ENCODE measurements around the gene CHCHD2. TPM values are rescaled to one million over a fixed set of nuclear protein-coding genes. Genes with fewer than 3 reads are reported as not detected.
A peak's percentile ranks its signal among the peaks of the same experiment; 100 is the strongest.
"Not testable (repeated sequence)": the region's sequence is repeated elsewhere in the genome, so short reads cannot be mapped to it uniquely, and the experiment has no call there.

CHCHD2 gene
- total RNA-seq, 1 experiment from 2014 or later, result 669 TPM

DNA sequence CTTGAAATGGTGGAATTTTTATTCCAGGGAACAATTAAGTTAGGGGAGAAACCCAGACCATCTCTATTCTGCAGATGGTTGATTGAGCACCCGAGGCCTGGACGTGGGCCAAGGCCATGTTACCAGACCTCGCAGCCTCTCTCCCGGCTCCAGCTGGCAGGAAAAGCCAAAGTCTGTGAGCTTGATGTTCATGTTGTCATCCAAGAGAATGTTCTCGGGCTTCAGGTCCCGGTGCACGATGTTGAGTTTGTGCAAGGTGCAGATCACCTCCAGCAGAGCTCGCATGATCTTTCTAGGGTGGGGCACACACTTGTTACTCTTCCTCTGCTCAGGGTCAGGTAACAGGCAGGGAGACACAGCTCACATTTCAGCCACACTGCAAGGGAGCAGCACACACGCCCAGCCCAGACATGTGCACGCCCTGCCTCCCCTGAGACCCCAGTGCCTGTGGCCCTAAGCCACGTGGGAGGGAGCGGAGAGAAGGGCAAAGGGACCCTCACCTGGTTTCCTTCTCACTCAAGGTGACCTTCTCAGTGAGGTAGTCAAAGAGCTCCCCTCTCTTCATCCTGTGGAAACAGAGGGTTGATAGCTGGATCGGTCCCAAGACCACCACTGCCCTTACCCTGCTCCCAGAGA, 23.0 kb downstream of the CHCHD2 start:
- DNase-seq (ENCODE audit: low read depth), result no peak

GRCh38 chr7:56081626-56082340, 24.5 kb downstream of the CHCHD2 start:
- no peak for DNase-seq (ENCODE audit: low read depth)

DNA sequence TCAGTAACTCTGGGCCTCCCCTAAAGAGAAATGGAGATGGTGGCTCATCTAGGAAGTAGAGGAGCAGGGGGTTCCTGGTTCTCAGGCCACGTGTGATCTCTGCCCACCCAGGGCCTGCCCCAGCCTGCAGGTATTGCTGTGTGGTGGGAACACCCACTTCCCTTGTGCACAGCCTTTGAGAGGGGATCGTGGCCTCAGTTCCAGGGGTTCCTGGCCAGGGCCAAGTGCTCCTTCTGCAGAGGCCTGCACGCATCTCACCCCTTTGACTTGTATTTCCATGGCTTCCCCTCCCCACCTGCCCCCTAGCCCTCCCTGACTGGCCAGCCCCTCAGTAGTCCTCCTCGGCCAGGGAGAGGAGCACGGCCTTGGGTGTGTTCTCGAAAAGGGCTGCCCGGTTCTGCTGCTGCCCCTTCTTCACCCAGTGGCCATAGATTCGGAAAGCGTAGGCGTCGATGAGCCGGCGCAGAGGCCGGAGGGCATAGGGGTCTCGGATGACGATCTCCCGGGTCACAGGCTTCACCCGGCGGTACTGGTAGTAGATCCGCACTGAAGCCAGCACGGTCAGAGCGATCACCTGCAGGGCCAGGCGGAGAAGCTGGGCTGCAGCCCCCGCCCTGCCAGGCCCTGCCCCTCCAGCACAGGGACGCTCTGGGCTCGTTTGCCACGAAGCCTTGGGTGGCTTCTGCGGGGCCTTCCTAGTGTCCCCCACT, 25.4 kb downstream of the CHCHD2 start:
- DNase-seq (ENCODE audit: low read depth), result not testable (repeated sequence)

GRCh38 chr7:56079450-56080185, 26.7 kb downstream of the CHCHD2 start:
- DNase-seq (ENCODE audit: low read depth), result peak; percentile 16

DNA sequence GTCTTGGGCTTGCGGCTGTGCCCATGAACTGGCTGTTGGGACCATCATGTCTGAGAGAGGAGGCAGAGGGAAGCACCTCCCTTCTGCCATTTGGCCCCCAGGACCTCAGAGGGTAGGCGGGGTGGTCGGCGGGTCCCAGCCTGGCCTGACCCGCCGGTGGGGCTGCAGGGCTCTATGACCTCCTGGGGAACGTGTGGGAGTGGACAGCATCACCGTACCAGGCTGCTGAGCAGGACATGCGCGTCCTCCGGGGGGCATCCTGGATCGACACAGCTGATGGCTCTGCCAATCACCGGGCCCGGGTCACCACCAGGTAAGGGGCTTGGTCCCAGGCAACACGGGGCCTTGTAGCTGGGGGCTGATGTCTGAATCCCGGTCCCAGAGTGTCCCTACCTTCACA, 28.1 kb downstream of the CHCHD2 start:
- DNase-seq (ENCODE audit: low read depth), result no peak

DNA sequence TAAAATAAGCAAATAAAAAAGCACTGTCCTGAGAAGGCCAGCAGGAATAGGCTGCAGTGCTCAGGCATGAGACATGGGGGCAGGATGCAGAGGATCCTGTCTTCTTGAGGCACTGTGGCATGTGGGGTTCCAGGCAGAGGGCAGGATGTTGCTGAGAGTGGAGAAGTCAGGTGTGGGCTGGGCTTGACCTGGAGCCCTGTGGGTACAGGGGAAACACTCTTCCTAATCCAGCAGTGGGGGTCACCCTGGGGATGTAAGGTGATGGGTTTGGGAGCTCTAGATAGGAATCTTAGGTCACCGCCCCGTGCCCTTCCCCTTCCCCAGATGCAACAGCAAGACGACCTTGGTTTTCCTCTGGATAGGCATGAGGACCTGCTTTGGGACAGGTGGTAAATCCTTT, 28.6 kb downstream of the CHCHD2 start:
- no peak for DNase-seq (ENCODE audit: low read depth)

DNA sequence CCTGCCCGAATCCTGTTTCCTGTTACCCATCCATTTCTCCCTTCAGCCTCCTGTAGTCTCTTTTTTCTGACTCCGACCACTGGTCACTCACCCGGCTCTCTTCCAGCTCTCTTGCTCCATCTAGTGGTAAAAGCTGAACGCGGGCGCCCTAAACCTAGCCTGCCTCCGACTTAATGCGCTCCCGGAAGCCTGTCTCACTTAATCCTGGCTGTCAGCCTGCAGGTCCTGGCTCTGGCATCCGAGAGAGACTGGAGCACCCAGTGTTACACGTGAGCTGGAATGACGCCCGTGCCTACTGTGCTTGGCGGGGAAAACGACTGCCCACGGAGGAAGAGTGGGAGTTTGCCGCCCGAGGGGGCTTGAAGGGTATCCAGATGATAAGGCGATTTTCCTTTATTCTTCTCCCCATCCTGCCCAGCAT, 31.9 kb downstream of the CHCHD2 start:
- peak; percentile 81 for DNase-seq (ENCODE audit: low read depth)

GRCh38 chr7:56066376-56066775, 39.9 kb downstream of the CHCHD2 start:
- not testable (repeated sequence) for DNase-seq (ENCODE audit: low read depth)

- DNase-seq (ENCODE audit: low read depth), result peak; percentile 87
These were observed 42.2 kb downstream of the CHCHD2 start, which contains the start of gene SUMF2 for GRCh38 chr7:56063882-56064625. SUMF2 (plus strand) TSS chr7:56064286; CDS start chr7:56064312, 26 bp downstream.

- DNase-seq (ENCODE audit: low read depth), result no peak
These were observed 42.8 kb downstream of the CHCHD2 start for GRCh38 chr7:56063500-56063881.

DNA sequence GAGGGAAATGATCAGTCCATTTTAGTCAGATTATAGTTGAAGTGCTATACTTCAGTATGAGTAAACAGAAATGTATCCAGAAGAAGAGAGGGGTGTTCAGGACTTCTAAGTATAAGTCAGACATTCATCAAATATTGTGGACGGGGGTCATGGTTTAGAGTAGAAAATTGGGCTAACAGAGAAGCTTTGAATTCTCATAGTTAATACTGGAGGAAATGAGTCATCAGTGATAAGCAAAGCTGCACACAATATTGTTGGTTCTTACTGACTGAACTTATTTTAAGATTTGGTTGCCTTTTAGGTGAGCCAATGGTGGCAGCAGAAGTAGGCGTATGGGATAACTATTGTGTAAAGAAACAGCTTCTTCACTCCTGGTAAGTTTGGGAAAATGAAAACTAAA, 43.9 kb downstream of the CHCHD2 start:
- DNase-seq (ENCODE audit: low read depth), result peak; percentile 87

DNA sequence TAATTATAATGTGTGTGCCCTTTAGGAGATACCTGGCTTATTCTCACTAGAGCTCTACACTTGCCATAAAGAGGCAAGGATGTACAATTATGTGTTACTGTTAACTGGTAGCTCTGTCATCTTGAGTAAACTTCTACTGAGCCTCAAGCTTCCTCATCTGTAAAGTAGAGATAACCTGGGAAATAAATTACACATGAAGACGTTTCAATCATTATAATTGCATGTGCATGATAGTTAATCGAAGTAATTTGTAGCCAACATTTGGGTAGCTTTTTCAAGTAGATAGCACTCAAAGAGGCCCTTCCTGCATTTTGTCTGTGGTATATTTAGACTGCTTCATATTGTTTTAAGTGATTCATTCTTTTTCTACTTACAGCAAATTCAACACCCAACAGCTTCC, 52.3 kb downstream of the CHCHD2 start:
- no peak for DNase-seq (ENCODE audit: low read depth)

DNA sequence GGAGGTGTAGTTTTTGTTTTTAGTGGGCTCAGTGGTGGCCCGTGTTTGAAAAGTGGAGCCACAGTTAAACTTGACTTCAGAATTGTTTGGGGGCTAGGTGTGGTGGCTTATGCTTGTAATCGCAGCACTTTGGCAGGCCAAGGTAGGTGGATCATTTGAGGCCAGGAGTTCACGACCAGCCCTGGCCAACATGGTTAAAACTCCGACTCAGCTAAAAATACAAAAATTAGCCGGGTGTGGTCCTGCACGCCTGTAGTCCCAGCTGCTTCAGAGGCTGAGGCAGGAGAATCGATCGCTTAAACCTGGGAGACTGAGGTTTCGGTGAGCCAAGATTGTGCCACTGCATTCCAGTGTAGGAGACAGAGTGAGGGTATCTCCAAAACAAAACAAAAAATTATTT, 52.9 kb downstream of the CHCHD2 start:
- DNase-seq (ENCODE audit: low read depth), result no peak

Other genes with a start within 250 kb of the CHCHD2 start
- not detected in 2 replicates for gene SEPTIN14, start 243.7 kb downstream of the CHCHD2 start, total RNA-seq (2014; rRNA removed; shearing (Covaris generic))
- 0.84 and 2.8 TPM in 2 replicates for gene ZNF713, start 219.0 kb downstream of the CHCHD2 start, total RNA-seq (2014; rRNA removed; shearing (Covaris generic))
- gene MRPS17, start 154.6 kb downstream of the CHCHD2 start, total RNA-seq (2014; rRNA removed; shearing (Covaris generic)), result 15.9 and 20.3 TPM in 2 replicates
- gene NIPSNAP2, start 141.9 kb downstream of the CHCHD2 start, total RNA-seq (2014; rRNA removed; shearing (Covaris generic)), result 56.7 and 65.8 TPM in 2 replicates
- gene PSPH, start 55.0 kb downstream of the CHCHD2 start, total RNA-seq (2014; rRNA removed; shearing (Covaris generic)), result 47.8 and 50.8 TPM in 2 replicates
- gene CCT6A, start 54.7 kb downstream of the CHCHD2 start, total RNA-seq (2014; rRNA removed; shearing (Covaris generic)), result 273 and 299 TPM in 2 replicates
- gene SUMF2, start 42.2 kb downstream of the CHCHD2 start, total RNA-seq (2014; rRNA removed; shearing (Covaris generic)), result 106 and 128 TPM in 2 replicates
- gene PHKG1, start 13.5 kb downstream of the CHCHD2 start, total RNA-seq (2014; rRNA removed; shearing (Covaris generic)), result 0.12 TPM in 1 of 2 replicates, not detected in the other
- not detected in 2 replicates for gene NUPR2, start 9.9 kb upstream of the CHCHD2 start, total RNA-seq (2014; rRNA removed; shearing (Covaris generic))